OCI-LY7 (cell line): Measurements from ENCODE around the gene NSUN2. TPM values are rescaled to one million over a fixed set of nuclear protein-coding genes. Genes with fewer than 3 reads are reported as not detected.

Experiments
- BruUV-seq: library from RNA; stranded (reverse); fragments of 400-500 nt; replicated peaks from 2 replicates; lab custom pipeline; 2021; lab: Mats Ljungman, UMichigan
- CTCF ChIA-PET: fragments of 300-600 bp; sonication (Branson Sonifier 250); formaldehyde crosslinking; loops from one replicate; lab custom pipeline; 2022; ENCODE audit warnings: antibody characterized with exemption; ENCODE audit not compliant: unreplicated experiment; lab: Charles Lee
- POLR2A ChIA-PET: fragments of 300-600 bp; sonication (Branson Sonifier 250); formaldehyde crosslinking; loops from one replicate; lab custom pipeline; 2022; ENCODE audit warnings: antibody characterized with exemption; lab: Charles Lee
- DNase-seq: peaks from one replicate; pipeline ENCODE4 v3.0.0-alpha.2; 2015; ENCODE audit warnings: low spot score
- H2AFZ ChIP-seq: fragments of 200-600 bp; sonication (generic), shearing (Covaris generic); 2 replicates; pipeline ENCODE4 v1.6.1; 2014; ENCODE audit warnings: mild to moderate bottlenecking, antibody characterized with exemption, low read length, moderate library complexity
- H3K27ac ChIP-seq: fragments of 200-600 bp; sonication (generic); 2 replicates; pipeline ENCODE4 v1.5.1; 2014; ENCODE audit warnings: mixed run types, low read depth, mild to moderate bottlenecking, moderate library complexity, low read length, inconsistent platforms; ENCODE audit not compliant: poor library complexity, severe bottlenecking
- H3K36me3 ChIP-seq: fragments of 200-600 bp; sonication (generic); 2 replicates; pipeline ENCODE4 v1.6.1; 2014; ENCODE audit warnings: mild to moderate bottlenecking, antibody characterized with exemption, low read length, moderate library complexity, mixed read lengths; ENCODE audit not compliant: insufficient read depth
- H3K4me1 ChIP-seq: fragments of 200-600 bp; sonication (generic); 2 replicates; pipeline ENCODE4 v1.5.1; 2014; ENCODE audit warnings: mild to moderate bottlenecking, low read length; ENCODE audit not compliant: insufficient read depth, poor library complexity, severe bottlenecking
- H3K4me2 ChIP-seq: fragments of 200-600 bp; sonication (generic); 2 replicates; pipeline ENCODE4 v1.6.1; 2014; ENCODE audit warnings: mild to moderate bottlenecking, low read length
- H3K4me3 ChIP-seq: fragments of 200-600 bp; sonication (generic); 2 replicates; pipeline ENCODE4 v1.5.1; 2014; ENCODE audit warnings: mild to moderate bottlenecking, low read depth, low read length; ENCODE audit not compliant: poor library complexity, severe bottlenecking
- H3K79me2 ChIP-seq: fragments of 200-600 bp; sonication (generic); 2 replicates; pipeline ENCODE4 v1.6.1; 2016; ENCODE audit warnings: low read depth, mild to moderate bottlenecking, low read length, moderate library complexity, mixed read lengths; ENCODE audit not compliant: insufficient read depth
- H3K9me2 ChIP-seq: fragments of 200-600 bp; sonication (generic); 2 replicates; pipeline ENCODE4 v1.6.1; 2016; ENCODE audit warnings: mild to moderate bottlenecking, low read length, mixed read lengths; ENCODE audit not compliant: insufficient read depth
- H3K9me3 ChIP-seq: fragments of 200-600 bp; sonication (generic); 2 replicates; pipeline ENCODE4 v1.6.1; 2014; ENCODE audit warnings: mild to moderate bottlenecking, mixed run types, low read length, mixed read lengths
- H4K20me1 ChIP-seq: fragments of 200-600 bp; sonication (generic); 2 replicates; pipeline ENCODE4 v1.6.1; 2014; ENCODE audit warnings: mild to moderate bottlenecking, antibody characterized with exemption, low read length, moderate library complexity, mixed read lengths; ENCODE audit not compliant: insufficient read depth
- EZH2phosphoT487 ChIP-seq: fragments of 200-600 bp; sonication (generic); IDR thresholded peaks from 2 replicates; pipeline ENCODE4 v1.6.1; 2018; ENCODE audit warnings: low read depth, borderline replicate concordance, mild to moderate bottlenecking, mixed run types, antibody characterized with exemption, low read length, moderate library complexity, mixed read lengths
- intact Hi-C: fragments of 100-400 bp; cut with micrococcal nuclease; formaldehyde crosslinking; loops from one replicate; pipeline ENCODE4 v1.10.0; 2022; ENCODE audit not compliant: unreplicated experiment
- total RNA-seq, 2 experiments: library from RNA; depleted of rRNA in 1 of 2; stranded (reverse); fragments of >200 nt in 1 of 2; shearing (Covaris generic) in 1 of 2; gene quantifications; 2 replicates each; pipeline ENCODE4 v1.2.3, GENCODE V29; 2014 to 2022
- TF ChIP-seq, protein P1 (sequence below): fragments of 200-600 bp; sonication (generic); conservative IDR thresholded peaks from 2 replicates; pipeline ENCODE4 v1.5.1; 2014; ENCODE audit warnings: mild to moderate bottlenecking, antibody characterized with exemption, low read length, moderate library complexity, mixed read lengths

Gene NSUN2
- total RNA-seq, 2 experiments from 2014 or later: 88.9 to 139 TPM

DNA sequence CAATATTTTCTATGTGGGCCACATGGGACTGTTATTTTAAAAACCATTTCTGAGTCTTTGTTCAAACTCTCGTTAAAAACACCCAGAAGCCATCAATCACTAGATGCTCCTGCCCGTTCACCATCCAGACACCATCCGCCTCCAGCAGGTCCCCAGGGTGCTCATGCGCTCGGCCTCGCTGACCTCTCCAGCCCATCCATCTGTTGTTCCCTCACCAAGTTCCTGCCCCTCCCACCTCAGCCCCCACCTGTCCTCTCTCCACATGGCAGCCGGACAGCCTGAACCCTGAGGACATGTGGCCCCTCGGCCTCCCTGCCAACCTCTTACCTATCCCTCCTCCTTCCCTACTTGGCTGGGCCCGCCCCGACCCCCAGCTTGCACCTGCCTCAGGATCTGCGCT, 31.6 kb downstream of the NSUN2 start:
- Histone ChIP-seq H3K9me3 (no peaks in the 10 kb centered on the region), H3K79me2 (no peaks in the 10 kb centered on the region), H4K20me1 (no peaks in the 10 kb centered on the region), H3K4me2 (no peak overlapping the region), H3K4me1 (no peaks in the 10 kb centered on the region), H3K9me2 (no peaks in the 10 kb centered on the region), H2AFZ (no peak overlapping the region), H3K27ac (no peak overlapping the region), H3K36me3 (peaks cover 99% of the 10 kb centered on the region), H3K4me3 (no peak overlapping the region)
- POLR2A ChIA-PET: no interaction called here
- DNase-seq: no peak
- intact Hi-C loops: no loop called here
- CTCF ChIA-PET: no interaction called here
- TF ChIP-seq, protein P1, sequence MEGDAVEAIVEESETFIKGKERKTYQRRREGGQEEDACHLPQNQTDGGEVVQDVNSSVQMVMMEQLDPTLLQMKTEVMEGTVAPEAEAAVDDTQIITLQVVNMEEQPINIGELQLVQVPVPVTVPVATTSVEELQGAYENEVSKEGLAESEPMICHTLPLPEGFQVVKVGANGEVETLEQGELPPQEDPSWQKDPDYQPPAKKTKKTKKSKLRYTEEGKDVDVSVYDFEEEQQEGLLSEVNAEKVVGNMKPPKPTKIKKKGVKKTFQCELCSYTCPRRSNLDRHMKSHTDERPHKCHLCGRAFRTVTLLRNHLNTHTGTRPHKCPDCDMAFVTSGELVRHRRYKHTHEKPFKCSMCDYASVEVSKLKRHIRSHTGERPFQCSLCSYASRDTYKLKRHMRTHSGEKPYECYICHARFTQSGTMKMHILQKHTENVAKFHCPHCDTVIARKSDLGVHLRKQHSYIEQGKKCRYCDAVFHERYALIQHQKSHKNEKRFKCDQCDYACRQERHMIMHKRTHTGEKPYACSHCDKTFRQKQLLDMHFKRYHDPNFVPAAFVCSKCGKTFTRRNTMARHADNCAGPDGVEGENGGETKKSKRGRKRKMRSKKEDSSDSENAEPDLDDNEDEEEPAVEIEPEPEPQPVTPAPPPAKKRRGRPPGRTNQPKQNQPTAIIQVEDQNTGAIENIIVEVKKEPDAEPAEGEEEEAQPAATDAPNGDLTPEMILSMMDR: no peak
- no peak for TF ChIP-seq EZH2phosphoT487
- BruUV-seq: no TSS peak

DNA sequence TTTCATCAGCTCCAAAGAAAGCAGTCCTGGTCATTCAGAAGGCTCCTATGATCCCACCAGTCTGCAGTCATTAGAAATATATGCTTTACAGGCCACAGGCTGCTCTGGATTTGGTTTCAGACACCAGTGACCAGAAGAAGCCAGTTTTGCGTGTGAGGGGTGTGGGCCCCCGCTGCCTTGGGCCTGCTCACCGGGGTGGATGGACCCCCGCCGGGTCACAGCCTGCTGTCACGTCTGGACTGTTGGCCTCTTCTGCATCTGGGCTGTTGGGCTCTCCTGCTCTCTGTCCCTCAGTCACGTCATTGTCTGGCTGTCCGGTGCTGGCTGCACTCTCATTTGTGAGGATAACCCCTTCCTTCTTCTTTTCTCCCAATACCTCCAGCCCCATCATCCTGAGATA, 33.1 kb downstream of the NSUN2 start:
- Histone ChIP-seq H3K4me1 (no peaks in the 10 kb centered on the region), H2AFZ (no peak overlapping the region), H3K9me3 (no peaks in the 10 kb centered on the region), H4K20me1 (no peaks in the 10 kb centered on the region), H3K27ac (no peak overlapping the region), H3K4me2 (no peak overlapping the region), H3K4me3 (no peak overlapping the region), H3K9me2 (no peaks in the 10 kb centered on the region), H3K79me2 (no peaks in the 10 kb centered on the region), H3K36me3 (peaks cover 95% of the 10 kb centered on the region)
- TF ChIP-seq, protein P1: no peak
- no peak for TF ChIP-seq EZH2phosphoT487
- CTCF ChIA-PET: no interaction called here
- POLR2A ChIA-PET: no interaction called here
- DNase-seq: no peak
- no TSS peak for BruUV-seq
- intact Hi-C loops: no loop called here

DNA sequence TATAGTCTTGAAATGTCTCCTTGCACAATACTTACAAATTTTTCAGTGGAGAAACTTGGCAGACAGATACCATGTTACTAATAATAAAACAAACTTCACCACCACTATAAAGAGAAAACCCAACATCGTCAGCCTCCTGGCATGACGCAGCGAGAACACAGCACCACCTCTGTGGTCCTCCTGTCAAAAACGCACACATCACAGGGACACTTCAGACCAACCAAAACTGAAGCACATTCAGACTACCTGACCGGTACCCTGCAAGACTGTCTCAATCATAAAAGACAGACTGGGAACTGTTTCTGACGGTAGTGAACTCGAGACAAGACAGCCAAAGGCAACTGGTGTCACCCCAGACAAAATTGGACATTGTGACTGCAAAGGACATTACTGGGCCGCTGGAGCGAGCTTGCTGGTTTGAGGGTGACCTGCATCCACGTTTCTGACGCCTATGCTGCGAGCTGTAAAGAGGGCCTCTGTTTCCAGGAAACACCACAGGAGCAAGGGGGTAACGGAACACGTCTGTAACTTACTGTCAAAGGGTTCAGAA, 34.4 kb downstream of the NSUN2 start:
- Histone ChIP-seq H3K79me2 (no peaks in the 10 kb centered on the region), H4K20me1 (no peaks in the 10 kb centered on the region), H3K36me3 (peaks cover 82% of the 10 kb centered on the region), H3K9me3 (no peaks in the 10 kb centered on the region), H3K4me2 (no peak overlapping the region), H2AFZ (no peak overlapping the region), H3K9me2 (no peaks in the 10 kb centered on the region), H3K27ac (no peak overlapping the region), H3K4me3 (no peak overlapping the region), H3K4me1 (no peaks in the 10 kb centered on the region)
- BruUV-seq: no TSS peak
- no peak for TF ChIP-seq EZH2phosphoT487
- TF ChIP-seq, protein P1: no peak
- no peak for DNase-seq
- POLR2A ChIA-PET: no interaction called here
- intact Hi-C loops: no loop called here
- CTCF ChIA-PET: no interaction called here
